ENCODE data around the gene PRG2.

DNA sequence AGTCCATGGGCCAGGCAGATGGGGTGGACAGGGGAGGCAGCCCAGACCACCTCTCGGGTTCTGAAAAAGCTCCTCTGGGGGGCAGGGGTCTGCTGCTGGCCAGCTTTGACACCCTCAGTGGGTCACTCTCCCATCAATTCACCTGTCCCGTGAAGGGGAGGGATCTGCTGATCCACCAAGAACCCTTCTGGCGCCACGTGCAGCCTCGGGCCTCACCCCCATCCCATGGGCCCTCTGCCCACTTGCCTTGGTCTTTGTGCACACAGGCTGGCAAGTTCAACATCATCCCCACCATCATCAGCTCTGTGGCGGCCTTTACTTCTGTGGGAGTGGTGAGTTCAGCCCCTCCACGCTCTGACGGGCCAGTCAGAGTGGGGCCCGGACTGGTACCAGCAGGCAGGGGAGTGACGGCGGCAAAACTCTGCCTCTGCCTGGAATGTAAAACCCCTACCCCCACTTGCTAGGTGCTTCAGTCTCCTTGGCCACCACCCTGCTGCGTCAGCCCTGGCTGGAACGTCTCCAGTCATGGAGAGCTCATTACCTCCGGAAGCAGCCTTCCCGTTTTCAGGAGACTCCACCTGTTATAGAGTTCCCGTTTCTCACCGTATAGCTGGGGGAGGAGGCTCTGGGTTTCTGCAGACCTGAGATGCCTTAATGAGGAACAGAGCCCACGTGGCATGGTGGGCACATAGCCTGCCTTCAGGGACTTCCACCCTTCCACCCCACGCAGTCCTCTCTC lies 22.2 kb downstream of the PRG2 start:
- TF ChIP-seq, protein P1, sequence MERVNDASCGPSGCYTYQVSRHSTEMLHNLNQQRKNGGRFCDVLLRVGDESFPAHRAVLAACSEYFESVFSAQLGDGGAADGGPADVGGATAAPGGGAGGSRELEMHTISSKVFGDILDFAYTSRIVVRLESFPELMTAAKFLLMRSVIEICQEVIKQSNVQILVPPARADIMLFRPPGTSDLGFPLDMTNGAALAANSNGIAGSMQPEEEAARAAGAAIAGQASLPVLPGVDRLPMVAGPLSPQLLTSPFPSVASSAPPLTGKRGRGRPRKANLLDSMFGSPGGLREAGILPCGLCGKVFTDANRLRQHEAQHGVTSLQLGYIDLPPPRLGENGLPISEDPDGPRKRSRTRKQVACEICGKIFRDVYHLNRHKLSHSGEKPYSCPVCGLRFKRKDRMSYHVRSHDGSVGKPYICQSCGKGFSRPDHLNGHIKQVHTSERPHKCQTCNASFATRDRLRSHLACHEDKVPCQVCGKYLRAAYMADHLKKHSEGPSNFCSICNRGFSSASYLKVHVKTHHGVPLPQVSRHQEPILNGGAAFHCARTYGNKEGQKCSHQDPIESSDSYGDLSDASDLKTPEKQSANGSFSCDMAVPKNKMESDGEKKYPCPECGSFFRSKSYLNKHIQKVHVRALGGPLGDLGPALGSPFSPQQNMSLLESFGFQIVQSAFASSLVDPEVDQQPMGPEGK (CRISPR knock-in tag; IDR thresholded peaks at IDR 0.05; ENCODE audit: borderline replicate concordance) = no peak
- TF ChIP-seq, protein P2, sequence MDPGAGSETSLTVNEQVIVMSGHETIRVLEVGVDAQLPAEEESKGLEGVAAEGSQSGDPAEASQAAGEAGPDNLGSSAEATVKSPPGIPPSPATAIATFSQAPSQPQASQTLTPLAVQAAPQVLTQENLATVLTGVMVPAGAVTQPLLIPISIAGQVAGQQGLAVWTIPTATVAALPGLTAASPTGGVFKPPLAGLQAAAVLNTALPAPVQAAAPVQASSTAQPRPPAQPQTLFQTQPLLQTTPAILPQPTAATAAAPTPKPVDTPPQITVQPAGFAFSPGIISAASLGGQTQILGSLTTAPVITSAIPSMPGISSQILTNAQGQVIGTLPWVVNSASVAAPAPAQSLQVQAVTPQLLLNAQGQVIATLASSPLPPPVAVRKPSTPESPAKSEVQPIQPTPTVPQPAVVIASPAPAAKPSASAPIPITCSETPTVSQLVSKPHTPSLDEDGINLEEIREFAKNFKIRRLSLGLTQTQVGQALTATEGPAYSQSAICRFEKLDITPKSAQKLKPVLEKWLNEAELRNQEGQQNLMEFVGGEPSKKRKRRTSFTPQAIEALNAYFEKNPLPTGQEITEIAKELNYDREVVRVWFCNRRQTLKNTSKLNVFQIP (CRISPR knock-in tag; IDR thresholded peaks at IDR 0.05; ENCODE audit: borderline replicate concordance, low read depth) = no peak
- TF ChIP-seq ZC3H10 (CRISPR knock-in tag; IDR thresholded peaks at IDR 0.05) = no peak
- no peak for TF ChIP-seq ZNF565 (CRISPR knock-in tag; conservative IDR thresholded peaks at IDR 0.05; ENCODE audit: low read depth)
- no peak for TF ChIP-seq RARB (CRISPR knock-in tag; IDR thresholded peaks at IDR 0.05)
- no peak for TF ChIP-seq ZFP3 (CRISPR knock-in tag; IDR thresholded peaks at IDR 0.05)
- TF ChIP-seq ZNF8 (CRISPR knock-in tag; IDR thresholded peaks at IDR 0.05) = no peak
- TF ChIP-seq ISL1 (CRISPR knock-in tag; IDR thresholded peaks at IDR 0.05) = no peak
- TF ChIP-seq, protein P3, sequence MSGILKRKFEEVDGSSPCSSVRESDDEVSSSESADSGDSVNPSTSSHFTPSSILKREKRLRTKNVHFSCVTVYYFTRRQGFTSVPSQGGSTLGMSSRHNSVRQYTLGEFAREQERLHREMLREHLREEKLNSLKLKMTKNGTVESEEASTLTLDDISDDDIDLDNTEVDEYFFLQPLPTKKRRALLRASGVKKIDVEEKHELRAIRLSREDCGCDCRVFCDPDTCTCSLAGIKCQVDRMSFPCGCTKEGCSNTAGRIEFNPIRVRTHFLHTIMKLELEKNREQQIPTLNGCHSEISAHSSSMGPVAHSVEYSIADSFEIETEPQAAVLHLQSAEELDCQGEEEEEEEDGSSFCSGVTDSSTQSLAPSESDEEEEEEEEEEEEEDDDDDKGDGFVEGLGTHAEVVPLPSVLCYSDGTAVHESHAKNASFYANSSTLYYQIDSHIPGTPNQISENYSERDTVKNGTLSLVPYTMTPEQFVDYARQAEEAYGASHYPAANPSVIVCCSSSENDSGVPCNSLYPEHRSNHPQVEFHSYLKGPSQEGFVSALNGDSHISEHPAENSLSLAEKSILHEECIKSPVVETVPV (CRISPR knock-in tag; IDR thresholded peaks at IDR 0.05) = no peak
- TF ChIP-seq ARNTL (CRISPR knock-in tag; IDR thresholded peaks at IDR 0.05; ENCODE audit: borderline replicate concordance, low read depth) = no peak
